Measurements from ENCODE around the gene ETV2.
"Not testable (repeated sequence)": the region's sequence is repeated elsewhere in the genome, so short reads cannot be mapped to it uniquely, and the experiment has no call there.

Gene ETV2

GRCh38 chr19:35628264-35628564, 13.3 kb upstream of the ETV2 start:
- DNase-seq: no peak

- DNase-seq: peak; percentile 83 to 97 (median 93)
Observed at GRCh38 chr19:35628565-35629331, 12.8 kb upstream of the ETV2 start, which contains the start of gene RBM42. TSS of gene RBM42 (plus strand) at chr19:35629036. CDS start at chr19:35629154, 118 bp downstream.

GRCh38 chr19:35629332-35629633, 12.3 kb upstream of the ETV2 start:
- DNase-seq: peak in 1 of 56 donors; percentile 22

GRCh38 chr19:35633727-35634440, 7.7 kb upstream of the ETV2 start:
- DNase-seq: peak in 1 of 56 donors; percentile 9

- DNase-seq: no peak
Observed at GRCh38 chr19:35636651-35637050, 4.9 kb upstream of the ETV2 start.

- DNase-seq: no peak
Observed at GRCh38 chr19:35637165-35637564, 4.4 kb upstream of the ETV2 start.

- DNase-seq: peak in 1 of 56 donors; percentile 32
Observed at GRCh38 chr19:35639321-35639639, 2.3 kb upstream of the ETV2 start.

GRCh38 chr19:35639863-35640262, 1.7 kb upstream of the ETV2 start:
- DNase-seq: no peak

GRCh38 chr19:35642312-35642711, 767 bp downstream of the ETV2 start:
- no peak for DNase-seq

GRCh38 chr19:35642798-35643254, 1.3 kb downstream of the ETV2 start:
- DNase-seq: no peak

GRCh38 chr19:35643255-35644205, 2.0 kb downstream of the ETV2 start:
- peak in 41 of 56 donors; percentile 5 to 72 (median 38) for DNase-seq

GRCh38 chr19:35644206-35644986, 2.9 kb downstream of the ETV2 start:
- DNase-seq: peak in 51 of 56 donors; percentile 6 to 78 (median 47)

GRCh38 chr19:35644987-35645679, 3.6 kb downstream of the ETV2 start:
- peak in 38 of 56 donors; percentile 3 to 68 (median 33) for DNase-seq

- no peak for DNase-seq
Observed at GRCh38 chr19:35645680-35646511, 4.4 kb downstream of the ETV2 start.

GRCh38 chr19:35648017-35648961, 6.7 kb downstream of the ETV2 start, which contains the start of gene COX6B1:
TSS of gene COX6B1 (plus strand) at chr19:35648323. CDS start at chr19:35651244, 2,921 bp downstream.
- peak; percentile 30 to 98 (median 94) for DNase-seq

- DNase-seq: no peak
Observed at GRCh38 chr19:35650581-35650980, 9.0 kb downstream of the ETV2 start.

GRCh38 chr19:35654828-35655227, 13.3 kb downstream of the ETV2 start:
- DNase-seq: not testable (repeated sequence)

GRCh38 chr19:35655600-35655999, 14.1 kb downstream of the ETV2 start:
- no peak for DNase-seq

Data from amygdala (tissue), 56 donors.